CD4-positive, alpha-beta T cell treated with Interleukin-21 for 1 hour (primary cell): ENCODE results near the gene CGNL1.

Experiments
- DNase-seq: peaks from one replicate; pipeline ENCODE4 v3.0.0-alpha.2; 2020

Gene CGNL1

GRCh38 chr15:57583282-57583681 lies 207.0 kb downstream of the CGNL1 start:
- no peak for DNase-seq

GRCh38 chr15:57583720-57584119 lies 207.4 kb downstream of the CGNL1 start:
- DNase-seq = no peak

- DNase-seq = peak; percentile 9
Observed at GRCh38 chr15:57586661-57587424, 210.5 kb downstream of the CGNL1 start.

- DNase-seq = no peak
Observed at GRCh38 chr15:57589281-57589680, 213.0 kb downstream of the CGNL1 start.

GRCh38 chr15:57589754-57590153 lies 213.4 kb downstream of the CGNL1 start:
- DNase-seq = no peak

- no peak for DNase-seq
Observed at GRCh38 chr15:57591237-57591821, 215.0 kb downstream of the CGNL1 start.

GRCh38 chr15:57591822-57592367 lies 215.6 kb downstream of the CGNL1 start, which contains the start of gene MYZAP:
TSS of gene MYZAP (plus strand) at chr15:57591904. CDS start at chr15:57592035, 131 bp downstream.
- peak; percentile 44 for DNase-seq

- no peak for DNase-seq
Observed at GRCh38 chr15:57592426-57592825, 216.1 kb downstream of the CGNL1 start.

GRCh38 chr15:57592836-57593420 lies 216.6 kb downstream of the CGNL1 start:
- no peak for DNase-seq

- DNase-seq = no peak
Observed at GRCh38 chr15:57594479-57594878, 218.2 kb downstream of the CGNL1 start.

GRCh38 chr15:57595011-57595866 lies 218.9 kb downstream of the CGNL1 start:
- DNase-seq = no peak

- no peak for DNase-seq
Observed at GRCh38 chr15:57596301-57596855, 220.1 kb downstream of the CGNL1 start.

GRCh38 chr15:57596978-57597377 lies 220.7 kb downstream of the CGNL1 start:
- no peak for DNase-seq

GRCh38 chr15:57597431-57597830 lies 221.1 kb downstream of the CGNL1 start:
- DNase-seq = no peak

GRCh38 chr15:57598346-57598745 lies 222.0 kb downstream of the CGNL1 start:
- no peak for DNase-seq

- DNase-seq = no peak
Observed at GRCh38 chr15:57599296-57599810, 223.0 kb downstream of the CGNL1 start.

- DNase-seq = no peak
Observed at GRCh38 chr15:57600197-57600596, 223.9 kb downstream of the CGNL1 start.
